NB4 (cell line): Measurements from ENCODE around the gene ITPR2.
A peak's percentile ranks its signal among the peaks of the same experiment; 100 is the strongest.

Experiments used
- CTCF ChIP-seq: IDR thresholded peaks from one replicate; pipeline ENCODE4 v1.5.1; 2012; ENCODE audit warnings: low read depth, low read length
- MAX ChIP-seq: IDR thresholded peaks from 2 replicates; pipeline ENCODE4 v1.6.1; 2011; ENCODE audit warnings: low read depth, low read length
- POLR2A ChIP-seq: IDR thresholded peaks from 2 replicates; pipeline ENCODE4 v1.6.1; 2011; ENCODE audit warnings: mild to moderate bottlenecking; ENCODE audit not compliant: insufficient read length; ENCODE audit errors: extremely low read depth

- TF ChIP-seq CTCF (peak; percentile 98), POLR2A (no peak), MAX (no peak; the same call in 1 of the 2 replicates)
These were observed 181.3 kb downstream of the ITPR2 start for GRCh38 chr12:26651566-26652188.
